ENCODE measurements around the gene LRRTM4. TPM values are rescaled to one million over a fixed set of nuclear protein-coding genes. Genes with fewer than 3 reads are reported as not detected.

LRRTM4 gene
- total RNA-seq, 1 donor from 2014 or later, result 0.55 TPM

DNA sequence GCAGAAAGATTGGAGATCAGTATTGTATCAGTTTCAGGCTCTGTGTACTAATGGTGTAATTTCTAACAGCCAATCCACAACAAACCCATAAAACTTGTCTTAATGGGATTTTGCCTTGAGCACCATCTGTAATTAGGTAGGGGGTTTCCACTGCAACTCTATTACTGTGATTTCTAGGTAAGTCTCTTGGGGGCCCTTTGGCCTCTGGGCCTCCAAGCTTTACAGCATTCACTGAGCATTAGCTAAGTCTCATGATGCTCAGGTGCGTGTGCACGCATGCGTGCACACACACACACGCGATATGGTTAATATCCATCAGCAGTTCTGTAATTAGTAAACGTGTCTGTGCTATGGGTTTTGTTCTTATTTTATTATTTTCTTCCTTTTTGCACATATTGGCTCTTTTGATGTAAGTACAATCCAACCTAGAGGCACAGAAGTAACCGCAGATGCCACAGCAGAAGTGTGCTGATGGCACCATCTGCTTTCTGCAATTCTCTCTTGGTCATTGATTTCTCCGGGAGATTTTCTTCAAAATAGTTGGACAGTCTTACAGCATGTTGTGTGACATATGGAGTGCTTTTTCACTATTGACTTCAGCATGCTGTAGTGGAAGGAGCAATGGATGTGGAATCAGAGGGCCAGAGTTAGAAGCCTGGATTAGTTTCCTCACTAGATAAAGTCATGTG lies 592.0 kb downstream of the LRRTM4 start:
- no peaks in the 10 kb centered on the region for H3K36me3 ChIP-seq
- no peaks in the 10 kb centered on the region for H3K4me1 ChIP-seq
- no peak overlapping the region for H3K4me3 ChIP-seq
- no peaks in the 10 kb centered on the region for H3K9me3 ChIP-seq (replicated peaks)
- H3K27ac ChIP-seq (replicated peaks), result no peak overlapping the region
- intact Hi-C loops (cut with micrococcal nuclease), result no loop called here
- H3K27me3 ChIP-seq (ENCODE audit: low read depth), result no peaks in the 10 kb centered on the region
- TF ChIP-seq, protein P1, sequence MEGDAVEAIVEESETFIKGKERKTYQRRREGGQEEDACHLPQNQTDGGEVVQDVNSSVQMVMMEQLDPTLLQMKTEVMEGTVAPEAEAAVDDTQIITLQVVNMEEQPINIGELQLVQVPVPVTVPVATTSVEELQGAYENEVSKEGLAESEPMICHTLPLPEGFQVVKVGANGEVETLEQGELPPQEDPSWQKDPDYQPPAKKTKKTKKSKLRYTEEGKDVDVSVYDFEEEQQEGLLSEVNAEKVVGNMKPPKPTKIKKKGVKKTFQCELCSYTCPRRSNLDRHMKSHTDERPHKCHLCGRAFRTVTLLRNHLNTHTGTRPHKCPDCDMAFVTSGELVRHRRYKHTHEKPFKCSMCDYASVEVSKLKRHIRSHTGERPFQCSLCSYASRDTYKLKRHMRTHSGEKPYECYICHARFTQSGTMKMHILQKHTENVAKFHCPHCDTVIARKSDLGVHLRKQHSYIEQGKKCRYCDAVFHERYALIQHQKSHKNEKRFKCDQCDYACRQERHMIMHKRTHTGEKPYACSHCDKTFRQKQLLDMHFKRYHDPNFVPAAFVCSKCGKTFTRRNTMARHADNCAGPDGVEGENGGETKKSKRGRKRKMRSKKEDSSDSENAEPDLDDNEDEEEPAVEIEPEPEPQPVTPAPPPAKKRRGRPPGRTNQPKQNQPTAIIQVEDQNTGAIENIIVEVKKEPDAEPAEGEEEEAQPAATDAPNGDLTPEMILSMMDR (IDR thresholded peaks at IDR 0.05; ENCODE audit: borderline replicate concordance), result no peak
- no peak for DNase-seq

DNA sequence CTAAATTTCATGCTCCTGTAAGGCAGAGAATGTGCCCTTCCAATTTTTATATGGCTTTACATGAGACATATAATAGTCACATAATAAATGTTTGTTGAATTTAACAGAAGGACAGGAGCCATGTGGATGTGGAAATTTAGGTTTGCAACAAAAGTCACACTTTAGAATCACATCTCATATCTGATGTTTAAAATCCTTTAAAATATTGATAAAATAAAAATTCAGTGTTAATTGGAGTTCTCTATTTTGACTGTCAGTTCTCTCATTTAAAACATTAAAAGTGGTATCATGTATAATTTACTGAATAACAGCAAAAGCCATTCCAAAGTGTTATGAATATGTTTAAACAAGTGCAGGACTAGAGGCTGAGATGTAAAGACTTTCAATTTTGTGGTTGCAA lies 594.1 kb downstream of the LRRTM4 start:
- Histone ChIP-seq H3K27ac (replicated peaks) (no peak overlapping the region), H3K4me1 (no peaks in the 10 kb centered on the region), H3K36me3 (no peaks in the 10 kb centered on the region), H3K27me3 (ENCODE audit: low read depth) (no peaks in the 10 kb centered on the region), H3K9me3 (replicated peaks) (no peaks in the 10 kb centered on the region), H3K4me3 (no peak overlapping the region)
- TF ChIP-seq, protein P1 (IDR thresholded peaks at IDR 0.05; ENCODE audit: borderline replicate concordance), result no peak
- DNase-seq, result no peak
- intact Hi-C loops (cut with micrococcal nuclease), result no loop called here

DNA sequence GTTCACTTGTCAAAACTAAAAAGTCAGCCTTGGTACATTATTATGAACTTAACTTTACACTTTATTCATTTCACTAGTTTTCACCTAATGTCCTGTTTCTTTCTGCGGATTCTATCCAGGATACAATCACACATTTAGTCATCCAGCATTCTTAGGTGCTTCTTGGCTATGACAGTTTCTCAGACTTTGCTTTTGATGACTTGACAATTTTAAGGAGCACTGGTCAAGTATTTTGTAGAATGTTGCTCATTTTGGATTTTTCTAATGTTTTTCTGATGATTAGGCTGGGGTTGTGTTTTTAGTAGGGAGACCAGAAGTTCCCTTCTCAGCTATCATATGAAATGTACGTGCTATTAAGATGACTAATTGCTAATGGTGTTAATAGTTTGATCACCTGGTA lies 601.2 kb downstream of the LRRTM4 start:
- H3K36me3 ChIP-seq, result no peaks in the 10 kb centered on the region
- TF ChIP-seq, protein P1 (IDR thresholded peaks at IDR 0.05; ENCODE audit: borderline replicate concordance), result no peak
- no peaks in the 10 kb centered on the region for H3K4me1 ChIP-seq
- H3K4me3 ChIP-seq, result no peak overlapping the region
- H3K27ac ChIP-seq (replicated peaks), result no peak overlapping the region
- no peaks in the 10 kb centered on the region for H3K27me3 ChIP-seq (ENCODE audit: low read depth)
- no peaks in the 10 kb centered on the region for H3K9me3 ChIP-seq (replicated peaks)
- DNase-seq, result no peak
- intact Hi-C loops (cut with micrococcal nuclease), result no loop called here

DNA sequence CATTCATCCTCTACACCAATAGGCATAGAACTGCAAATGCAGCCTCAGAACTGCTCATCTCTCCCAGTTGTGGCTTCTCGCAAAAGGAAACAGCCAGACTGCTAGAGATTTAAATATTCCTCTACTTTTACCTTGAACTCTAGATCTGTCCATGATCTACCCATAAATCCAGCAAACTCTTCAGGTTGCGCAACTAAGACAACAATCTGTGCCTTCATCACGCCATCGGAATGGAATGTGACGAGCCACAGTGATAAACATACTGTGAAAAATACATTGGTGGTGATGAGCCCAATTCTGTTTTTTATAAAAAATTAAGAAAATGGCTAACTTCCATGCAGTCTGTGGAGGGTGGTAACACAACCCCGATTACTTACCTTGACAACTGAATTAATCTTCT lies 626.7 kb downstream of the LRRTM4 start:
- TF ChIP-seq, protein P1 (IDR thresholded peaks at IDR 0.05; ENCODE audit: borderline replicate concordance), result no peak
- Histone ChIP-seq H3K27ac (replicated peaks) (no peak overlapping the region), H3K9me3 (replicated peaks) (no peaks in the 10 kb centered on the region), H3K36me3 (no peaks in the 10 kb centered on the region), H3K4me1 (no peaks in the 10 kb centered on the region), H3K27me3 (ENCODE audit: low read depth) (no peaks in the 10 kb centered on the region), H3K4me3 (no peak overlapping the region)
- no peak for DNase-seq
- intact Hi-C loops (cut with micrococcal nuclease), result no loop called here

DNA sequence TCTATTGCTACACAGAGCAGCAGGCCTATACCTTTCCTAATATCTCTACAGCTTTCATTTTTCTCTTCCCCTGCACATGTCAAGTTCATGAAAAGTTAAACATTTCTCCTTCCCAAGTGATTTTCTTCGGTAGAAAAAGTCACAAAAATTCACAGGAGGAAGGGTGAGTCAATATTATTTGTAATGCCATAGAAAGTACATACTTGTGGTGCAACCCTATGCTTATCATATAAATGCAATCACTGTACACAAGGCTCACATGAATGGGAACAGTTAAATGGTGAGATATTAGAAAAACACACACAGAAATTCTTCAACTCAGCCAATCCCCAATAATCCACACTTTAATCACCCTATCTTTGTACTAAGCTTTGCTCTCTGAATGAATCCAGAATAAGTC lies 651.6 kb downstream of the LRRTM4 start:
- TF ChIP-seq, protein P1 (IDR thresholded peaks at IDR 0.05; ENCODE audit: borderline replicate concordance), result no peak
- Histone ChIP-seq H3K27me3 (ENCODE audit: low read depth) (no peaks in the 10 kb centered on the region), H3K4me3 (no peak overlapping the region), H3K27ac (replicated peaks) (no peak overlapping the region), H3K4me1 (no peaks in the 10 kb centered on the region), H3K9me3 (replicated peaks) (no peaks in the 10 kb centered on the region), H3K36me3 (no peaks in the 10 kb centered on the region)
- DNase-seq, result no peak
- intact Hi-C loops (cut with micrococcal nuclease), result no loop called here
